Measurements from ENCODE around the gene TRAF2.

The TRAF2 gene

GRCh38 chr9:136931611-136932130 is 45.4 kb downstream of the TRAF2 start:
- Histone ChIP-seq H3K27ac (ENCODE audit: low read depth, low read length) (no peak overlapping the region), H3K9me3 (ENCODE audit: control insufficient read depth in 5 of 5, low read length in 5 of 5) (no peaks in the 10 kb centered on the region), H3K4me1 (ENCODE audit: control insufficient read depth in 5 of 5, insufficient read depth in 5 of 5, low read length in 5 of 5) (peaks cover 3 to 18% (median 5%) of the 10 kb centered on the region in 5 donors), H3K27me3 (ENCODE audit: control insufficient read depth in 5 of 5, insufficient read depth in 4 of 5, low read length in 5 of 5) (no peaks in the 10 kb centered on the region), H3K9ac (ENCODE audit: low read length in 5 of 5) (no peak overlapping the region), H3K36me3 (ENCODE audit: control insufficient read depth in 5 of 5, insufficient read depth in 5 of 5, low read length in 5 of 5) (peaks cover 0 to 10% (median 6%) of the 10 kb centered on the region in 5 donors), H3K4me3 (ENCODE audit: low read depth in 1 of 5, low read length in 5 of 5) (no peak overlapping the region)

GRCh38 chr9:136934277-136934676 is 48.0 kb downstream of the TRAF2 start:
- Histone ChIP-seq H3K27me3 (ENCODE audit: control insufficient read depth in 5 of 5, insufficient read depth in 4 of 5, low read length in 5 of 5) (no peaks in the 10 kb centered on the region), H3K4me3 (ENCODE audit: low read depth in 1 of 5, low read length in 5 of 5) (no peak overlapping the region), H3K36me3 (ENCODE audit: control insufficient read depth in 5 of 5, insufficient read depth in 5 of 5, low read length in 5 of 5) (peaks cover 0 to 8% (median 2%) of the 10 kb centered on the region in 5 donors), H3K9ac (ENCODE audit: low read length in 5 of 5) (no peak overlapping the region), H3K4me1 (ENCODE audit: control insufficient read depth in 5 of 5, insufficient read depth in 5 of 5, low read length in 5 of 5) (peaks cover 0 to 23% (median 13%) of the 10 kb centered on the region in 5 donors), H3K9me3 (ENCODE audit: control insufficient read depth in 5 of 5, low read length in 5 of 5) (peaks cover 0 to 3% (median 0%) of the 10 kb centered on the region in 5 donors), H3K27ac (ENCODE audit: low read depth, low read length) (no peak overlapping the region)

GRCh38 chr9:136935651-136936050 is 49.3 kb downstream of the TRAF2 start:
- peaks cover 0 to 21% (median 15%) of the 10 kb centered on the region in 5 donors for H3K36me3 ChIP-seq (ENCODE audit: control insufficient read depth in 5 of 5, insufficient read depth in 5 of 5, low read length in 5 of 5)
- no peaks in the 10 kb centered on the region for H3K27me3 ChIP-seq (ENCODE audit: control insufficient read depth in 5 of 5, insufficient read depth in 4 of 5, low read length in 5 of 5)
- H3K27ac ChIP-seq (ENCODE audit: low read depth, low read length): no peak overlapping the region
- H3K9ac ChIP-seq (ENCODE audit: low read length in 5 of 5): no peak overlapping the region
- no peak overlapping the region for H3K4me3 ChIP-seq (ENCODE audit: low read depth in 1 of 5, low read length in 5 of 5)
- H3K4me1 ChIP-seq (ENCODE audit: control insufficient read depth in 5 of 5, insufficient read depth in 5 of 5, low read length in 5 of 5): peaks cover 3 to 37% (median 26%) of the 10 kb centered on the region in 5 donors
- H3K9me3 ChIP-seq (ENCODE audit: control insufficient read depth in 5 of 5, low read length in 5 of 5): peaks cover 0 to 3% (median 0%) of the 10 kb centered on the region in 5 donors

- H3K4me1 ChIP-seq (ENCODE audit: control insufficient read depth in 5 of 5, insufficient read depth in 5 of 5, low read length in 5 of 5): peaks cover 3 to 46% (median 28%) of the 10 kb centered on the region in 5 donors
- peaks cover 0 to 3% (median 0%) of the 10 kb centered on the region in 5 donors for H3K9me3 ChIP-seq (ENCODE audit: control insufficient read depth in 5 of 5, low read length in 5 of 5)
- no peak overlapping the region for H3K4me3 ChIP-seq (ENCODE audit: low read depth in 1 of 5, low read length in 5 of 5)
- no peak overlapping the region for H3K9ac ChIP-seq (ENCODE audit: low read length in 5 of 5)
- no peaks in the 10 kb centered on the region for H3K27me3 ChIP-seq (ENCODE audit: control insufficient read depth in 5 of 5, insufficient read depth in 4 of 5, low read length in 5 of 5)
- no peak overlapping the region for H3K27ac ChIP-seq (ENCODE audit: low read depth, low read length)
- peaks cover 0 to 32% (median 26%) of the 10 kb centered on the region in 5 donors for H3K36me3 ChIP-seq (ENCODE audit: control insufficient read depth in 5 of 5, insufficient read depth in 5 of 5, low read length in 5 of 5)
Measured at GRCh38 chr9:136936645-136937170, 50.4 kb downstream of the TRAF2 start.

GRCh38 chr9:136937186-136938001 is 51.1 kb downstream of the TRAF2 start:
- no peak overlapping the region for H3K9ac ChIP-seq (ENCODE audit: low read length in 5 of 5)
- H3K27me3 ChIP-seq (ENCODE audit: control insufficient read depth in 5 of 5, insufficient read depth in 4 of 5, low read length in 5 of 5): no peaks in the 10 kb centered on the region
- H3K4me1 ChIP-seq (ENCODE audit: control insufficient read depth in 5 of 5, insufficient read depth in 5 of 5, low read length in 5 of 5): peaks cover 3 to 50% (median 29%) of the 10 kb centered on the region in 5 donors
- H3K36me3 ChIP-seq (ENCODE audit: control insufficient read depth in 5 of 5, insufficient read depth in 5 of 5, low read length in 5 of 5): peaks cover 0 to 39% (median 33%) of the 10 kb centered on the region in 5 donors
- H3K9me3 ChIP-seq (ENCODE audit: control insufficient read depth in 5 of 5, low read length in 5 of 5): peaks cover 0 to 3% (median 0%) of the 10 kb centered on the region in 5 donors
- no peak overlapping the region for H3K27ac ChIP-seq (ENCODE audit: low read depth, low read length)
- no peak overlapping the region for H3K4me3 ChIP-seq (ENCODE audit: low read depth in 1 of 5, low read length in 5 of 5)

GRCh38 chr9:136939431-136939995 is 53.2 kb downstream of the TRAF2 start:
- Histone ChIP-seq H3K9me3 (ENCODE audit: control insufficient read depth in 5 of 5, low read length in 5 of 5) (peaks cover 0 to 3% (median 0%) of the 10 kb centered on the region in 5 donors), H3K27me3 (ENCODE audit: control insufficient read depth in 5 of 5, insufficient read depth in 4 of 5, low read length in 5 of 5) (no peaks in the 10 kb centered on the region), H3K9ac (ENCODE audit: low read length in 5 of 5) (no peak overlapping the region), H3K4me1 (ENCODE audit: control insufficient read depth in 5 of 5, insufficient read depth in 5 of 5, low read length in 5 of 5) (peaks cover 5 to 65% (median 43%) of the 10 kb centered on the region in 5 donors), H3K36me3 (ENCODE audit: control insufficient read depth in 5 of 5, insufficient read depth in 5 of 5, low read length in 5 of 5) (peaks cover 0 to 47% (median 39%) of the 10 kb centered on the region in 5 donors), H3K4me3 (ENCODE audit: low read depth in 1 of 5, low read length in 5 of 5) (no peak overlapping the region), H3K27ac (ENCODE audit: low read depth, low read length) (peak overlapping the region; percentile 46)

- Histone ChIP-seq H3K9ac (ENCODE audit: low read length in 5 of 5) (no peak overlapping the region), H3K27ac (ENCODE audit: low read depth, low read length) (peak overlapping the region; percentile 30), H3K4me1 (ENCODE audit: control insufficient read depth in 5 of 5, insufficient read depth in 5 of 5, low read length in 5 of 5) (peaks cover 5 to 69% (median 46%) of the 10 kb centered on the region in 5 donors), H3K4me3 (ENCODE audit: low read depth in 1 of 5, low read length in 5 of 5) (no peak overlapping the region), H3K9me3 (ENCODE audit: control insufficient read depth in 5 of 5, low read length in 5 of 5) (peaks cover 0 to 3% (median 0%) of the 10 kb centered on the region in 5 donors), H3K27me3 (ENCODE audit: control insufficient read depth in 5 of 5, insufficient read depth in 4 of 5, low read length in 5 of 5) (no peaks in the 10 kb centered on the region), H3K36me3 (ENCODE audit: control insufficient read depth in 5 of 5, insufficient read depth in 5 of 5, low read length in 5 of 5) (peaks cover 0 to 47% (median 39%) of the 10 kb centered on the region in 5 donors)
Measured at GRCh38 chr9:136939996-136940525, 53.7 kb downstream of the TRAF2 start.

- no peak overlapping the region for H3K4me3 ChIP-seq (ENCODE audit: low read depth in 1 of 5, low read length in 5 of 5)
- H3K27ac ChIP-seq (ENCODE audit: low read depth, low read length): peak overlapping the region; percentile 30
- peaks cover 0 to 47% (median 39%) of the 10 kb centered on the region in 5 donors for H3K36me3 ChIP-seq (ENCODE audit: control insufficient read depth in 5 of 5, insufficient read depth in 5 of 5, low read length in 5 of 5)
- peaks cover 5 to 70% (median 46%) of the 10 kb centered on the region in 5 donors for H3K4me1 ChIP-seq (ENCODE audit: control insufficient read depth in 5 of 5, insufficient read depth in 5 of 5, low read length in 5 of 5)
- no peaks in the 10 kb centered on the region for H3K27me3 ChIP-seq (ENCODE audit: control insufficient read depth in 5 of 5, insufficient read depth in 4 of 5, low read length in 5 of 5)
- H3K9me3 ChIP-seq (ENCODE audit: control insufficient read depth in 5 of 5, low read length in 5 of 5): peaks cover 0 to 3% (median 0%) of the 10 kb centered on the region in 5 donors
- no peak overlapping the region for H3K9ac ChIP-seq (ENCODE audit: low read length in 5 of 5)
Measured at GRCh38 chr9:136940526-136941230, 54.4 kb downstream of the TRAF2 start.
